Suprapubic skin (tissue), 4 donors: ENCODE data around the gene CD8A. TPM values are rescaled to one million over a fixed set of nuclear protein-coding genes. Genes with fewer than 3 reads are reported as not detected.

ENCODE experiments used
- DNase-seq, 2 donors: peaks; one replicate each; pipeline ENCODE4 v3.0.0-alpha.2; 2019; ENCODE audit warnings: low spot score in 2 of 2
- H3K27ac ChIP-seq: fragments of 200-600 bp; sonication (generic); one replicate; pipeline ENCODE4 v1.5.1; 2019
- H3K27me3 ChIP-seq: fragments of 200-600 bp; sonication (generic); one replicate; pipeline ENCODE4 v1.5.1; 2019
- H3K36me3 ChIP-seq: fragments of 200-600 bp; sonication (generic); one replicate; pipeline ENCODE4 v1.5.1; 2019
- H3K4me1 ChIP-seq: fragments of 200-600 bp; sonication (generic); one replicate; pipeline ENCODE4 v1.5.1; 2019
- H3K4me3 ChIP-seq: fragments of 200-600 bp; sonication (generic); one replicate; pipeline ENCODE4 v1.5.1; 2019; ENCODE audit warnings: mild to moderate bottlenecking
- H3K9me3 ChIP-seq: fragments of 200-600 bp; sonication (generic); one replicate; pipeline ENCODE4 v1.5.1; 2019
- EP300 ChIP-seq: sonication (generic); formaldehyde crosslinking; IDR thresholded peaks from one replicate; pipeline ENCODE4 v1.6.1; 2017; ENCODE audit warnings: antibody characterized with exemption
- POLR2A ChIP-seq, 2 donors: fragments of 450-650 bp; IDR thresholded peaks; one replicate each; pipeline ENCODE4 v1.6.1; 2017; ENCODE audit warnings: antibody characterized with exemption in 2 of 2, mild to moderate bottlenecking in 2 of 2, moderate library complexity in 2 of 2
- POLR2AphosphoS5 ChIP-seq, 3 donors: sonication (generic); formaldehyde crosslinking; IDR thresholded peaks; one replicate each; pipeline ENCODE4 v1.6.1; 2017; ENCODE audit warnings: antibody characterized with exemption in 3 of 3
- WGBS: methylation state at CpG from one replicate; pipeline ENCODE4 v1.1.5; 2018; 5-methylcytosine and 5-hydroxymethylcytosine counted together
- total RNA-seq, 4 donors: library from RNA; depleted of rRNA; stranded (reverse); fragments of >200 nt; gene quantifications; one replicate each; pipeline ENCODE4 v1.1.0, GENCODE V29; 2016
- TF ChIP-seq, protein P1 (sequence below), 2 donors: fragments of 200-600 bp in 1 of 2; fragments of 450-650 bp in 1 of 2; sonication (generic) in 1 of 2; IDR thresholded peaks; one replicate each; pipeline ENCODE4 v1.5.1; 2016 to 2019; ENCODE audit warnings: antibody characterized with exemption in 2 of 2, mild to moderate bottlenecking in 1 of 2, moderate library complexity in 1 of 2

CD8A gene
- total RNA-seq, 4 donors from 2014 or later, result 0.15 to 1.5 (median 1.2) TPM; not detected in 1

GRCh38 chr2:86815611-86816010 is 24.9 kb upstream of the CD8A start:
- TF ChIP-seq, protein P1, sequence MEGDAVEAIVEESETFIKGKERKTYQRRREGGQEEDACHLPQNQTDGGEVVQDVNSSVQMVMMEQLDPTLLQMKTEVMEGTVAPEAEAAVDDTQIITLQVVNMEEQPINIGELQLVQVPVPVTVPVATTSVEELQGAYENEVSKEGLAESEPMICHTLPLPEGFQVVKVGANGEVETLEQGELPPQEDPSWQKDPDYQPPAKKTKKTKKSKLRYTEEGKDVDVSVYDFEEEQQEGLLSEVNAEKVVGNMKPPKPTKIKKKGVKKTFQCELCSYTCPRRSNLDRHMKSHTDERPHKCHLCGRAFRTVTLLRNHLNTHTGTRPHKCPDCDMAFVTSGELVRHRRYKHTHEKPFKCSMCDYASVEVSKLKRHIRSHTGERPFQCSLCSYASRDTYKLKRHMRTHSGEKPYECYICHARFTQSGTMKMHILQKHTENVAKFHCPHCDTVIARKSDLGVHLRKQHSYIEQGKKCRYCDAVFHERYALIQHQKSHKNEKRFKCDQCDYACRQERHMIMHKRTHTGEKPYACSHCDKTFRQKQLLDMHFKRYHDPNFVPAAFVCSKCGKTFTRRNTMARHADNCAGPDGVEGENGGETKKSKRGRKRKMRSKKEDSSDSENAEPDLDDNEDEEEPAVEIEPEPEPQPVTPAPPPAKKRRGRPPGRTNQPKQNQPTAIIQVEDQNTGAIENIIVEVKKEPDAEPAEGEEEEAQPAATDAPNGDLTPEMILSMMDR (IDR thresholded peaks at IDR 0.05), result no peak
- no peak for TF ChIP-seq POLR2A (IDR thresholded peaks at IDR 0.05)
- no peak for TF ChIP-seq EP300
- TF ChIP-seq POLR2AphosphoS5 (IDR thresholded peaks at IDR 0.05), result no peak
- H3K27ac ChIP-seq, result no peak overlapping the region
- WGBS, result 88% methylated on average over 1 of the region's 1 CpG
- no peak overlapping the region for H3K4me3 ChIP-seq
- DNase-seq, result no peak
- H3K4me1 ChIP-seq, result no peaks in the 10 kb centered on the region
- H3K36me3 ChIP-seq, result no peaks in the 10 kb centered on the region
- no peaks in the 10 kb centered on the region for H3K9me3 ChIP-seq
- peaks cover 7% of the 10 kb centered on the region for H3K27me3 ChIP-seq

DNA sequence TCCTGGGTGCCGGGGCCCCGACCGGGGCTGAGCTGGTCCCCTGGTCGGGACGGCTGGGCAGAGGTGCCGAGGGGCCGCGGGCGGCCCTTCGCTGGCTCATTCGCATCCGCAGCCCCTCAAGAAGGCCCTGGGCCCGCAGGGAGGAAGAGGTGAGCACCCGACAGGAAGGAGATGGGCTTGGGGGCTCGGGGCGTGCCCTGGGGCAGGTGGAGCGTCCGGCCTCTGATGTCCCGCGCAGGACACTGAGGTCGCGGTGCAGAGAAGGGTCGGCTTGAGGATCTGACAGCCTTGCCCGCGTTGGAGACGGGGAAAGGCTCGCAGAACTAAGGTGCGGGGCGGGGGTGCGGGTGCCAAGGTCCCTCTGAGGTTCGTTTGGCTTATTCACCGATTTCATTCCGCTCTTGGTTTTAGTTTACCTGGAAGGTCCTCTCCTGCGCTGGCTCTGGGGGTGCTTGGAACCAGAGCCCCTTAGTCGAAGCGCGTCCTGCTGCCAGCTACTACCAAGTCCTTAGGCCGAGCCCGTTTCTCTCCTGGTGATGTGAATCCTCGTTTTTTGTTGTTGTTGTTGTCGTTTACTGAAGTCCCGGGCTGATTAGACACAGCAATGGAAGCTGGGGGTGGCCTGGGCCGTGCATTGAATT is 18.9 kb upstream of the CD8A start:
- no peak for DNase-seq
- Histone ChIP-seq H3K4me1 (peaks cover 32% of the 10 kb centered on the region), H3K9me3 (no peaks in the 10 kb centered on the region), H3K4me3 (peak overlapping the region; percentile 61), H3K27ac (no peak overlapping the region), H3K27me3 (peaks cover 23% of the 10 kb centered on the region), H3K36me3 (no peaks in the 10 kb centered on the region)
- WGBS, result 37% methylated on average over 25 of the region's 43 CpGs
- TF ChIP-seq POLR2A (IDR thresholded peaks at IDR 0.05) (no peak), POLR2AphosphoS5 (IDR thresholded peaks at IDR 0.05) (no peak), EP300 (no peak)
- TF ChIP-seq, protein P1 (IDR thresholded peaks at IDR 0.05), result no peak

DNA sequence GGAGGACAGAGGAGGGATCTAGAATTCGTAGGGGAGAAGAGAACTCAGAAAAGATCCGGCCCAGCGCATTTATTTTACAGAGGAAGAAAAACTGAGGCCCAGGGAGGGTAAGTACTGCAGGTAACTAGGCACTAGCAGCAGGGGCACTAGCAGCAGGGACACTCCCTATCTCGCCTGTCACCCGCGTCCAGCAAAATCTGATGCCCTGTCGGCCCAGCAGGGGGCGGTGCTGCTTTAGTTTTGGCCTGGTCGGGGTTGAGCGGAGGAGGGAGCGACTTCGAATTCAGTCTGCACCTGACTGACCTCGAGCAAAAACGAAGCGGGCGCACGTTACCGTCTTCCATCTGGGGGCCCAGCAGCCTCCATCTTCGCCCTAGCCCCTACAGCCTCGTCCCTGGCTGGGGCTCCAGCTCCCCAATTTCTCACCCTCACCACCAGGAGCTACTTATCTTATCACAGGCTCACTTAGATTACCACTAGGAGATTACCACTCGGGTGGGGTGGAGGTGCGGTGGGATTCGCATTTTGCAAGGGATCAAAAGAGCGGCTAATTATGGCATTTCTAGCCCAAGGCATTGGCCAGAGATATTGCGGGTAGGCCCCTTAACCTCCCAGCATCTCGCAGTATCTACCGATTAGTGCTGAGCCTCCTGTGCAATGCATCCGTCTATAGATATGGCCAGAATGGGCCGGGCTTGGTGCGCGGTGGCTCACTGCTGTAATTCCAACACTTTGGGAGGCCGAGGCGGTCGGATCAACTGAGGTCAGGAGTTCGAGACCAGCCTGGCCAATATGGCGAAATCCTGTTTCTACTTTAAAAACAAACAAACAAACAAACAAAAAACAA is 17.8 kb upstream of the CD8A start:
- DNase-seq, result peak; percentile 92 to 93
- peak overlapping the region; percentile 61 for H3K4me3 ChIP-seq
- WGBS, result 14% methylated on average over 34 of the region's 36 CpGs
- no peaks in the 10 kb centered on the region for H3K9me3 ChIP-seq
- peaks cover 23% of the 10 kb centered on the region for H3K27me3 ChIP-seq
- H3K4me1 ChIP-seq, result peaks cover 32% of the 10 kb centered on the region
- no peaks in the 10 kb centered on the region for H3K36me3 ChIP-seq
- TF ChIP-seq POLR2AphosphoS5 (IDR thresholded peaks at IDR 0.05), result no peak
- TF ChIP-seq, protein P1 (IDR thresholded peaks at IDR 0.05), result peak; percentile 78 to 96
- TF ChIP-seq POLR2A (IDR thresholded peaks at IDR 0.05), result no peak
- H3K27ac ChIP-seq, result peak overlapping the region; percentile 51

- DNase-seq, result no peak
- TF ChIP-seq, protein P1 (IDR thresholded peaks at IDR 0.05), result no peak
- no peak for TF ChIP-seq POLR2A (IDR thresholded peaks at IDR 0.05)
- TF ChIP-seq EP300, result no peak
- TF ChIP-seq POLR2AphosphoS5 (IDR thresholded peaks at IDR 0.05), result no peak
- peaks cover 23% of the 10 kb centered on the region for H3K27me3 ChIP-seq
Observed at GRCh38 chr2:86807468-86808275, 17.0 kb upstream of the CD8A start.

GRCh38 chr2:86807133-86807467 is 16.4 kb upstream of the CD8A start:
- Histone ChIP-seq H3K36me3 (no peaks in the 10 kb centered on the region), H3K27ac (no peak overlapping the region), H3K4me1 (peaks cover 32% of the 10 kb centered on the region), H3K27me3 (peaks cover 23% of the 10 kb centered on the region), H3K9me3 (no peaks in the 10 kb centered on the region), H3K4me3 (peak overlapping the region; percentile 61)
- 48% methylated on average over 11 of the region's 11 CpGs for WGBS
- TF ChIP-seq EP300 (no peak), POLR2AphosphoS5 (IDR thresholded peaks at IDR 0.05) (no peak), POLR2A (IDR thresholded peaks at IDR 0.05) (no peak)
- TF ChIP-seq, protein P1 (IDR thresholded peaks at IDR 0.05), result no peak
- DNase-seq, result no peak

More at GRCh38 chr2:86807468-86808275, 17.0 kb upstream of the CD8A start:
- peaks cover 32% of the 10 kb centered on the region for H3K4me1 ChIP-seq
- no peaks in the 10 kb centered on the region for H3K9me3 ChIP-seq
- H3K36me3 ChIP-seq, result no peaks in the 10 kb centered on the region
- H3K27ac ChIP-seq, result peak overlapping the region; percentile 51
- peak overlapping the region; percentile 61 for H3K4me3 ChIP-seq
- 3% methylated on average over 19 of the region's 51 CpGs for WGBS
